HepG2 (cell line): ENCODE data around the gene MIDN. TPM values are rescaled to one million over a fixed set of nuclear protein-coding genes. Genes with fewer than 3 reads are reported as not detected.

Experiments
- HNRNPK ChIP-seq: fragments of 200-400 bp; formaldehyde crosslinking; IDR thresholded peaks from 2 replicates; pipeline ENCODE4 v1.6.1; 2018; ENCODE audit warnings: low read length, low read depth, moderate library complexity, mild to moderate bottlenecking; ENCODE audit not compliant: poor library complexity, severe bottlenecking
- MTF2 ChIP-seq: sonication (generic); formaldehyde crosslinking; IDR thresholded peaks from 2 replicates; pipeline ENCODE4 v1.5.0; 2020; ENCODE audit warnings: missing genetic modification reagents, borderline replicate concordance
- SIN3A ChIP-seq: IDR thresholded peaks from 2 replicates; pipeline ENCODE4 v1.6.1; 2011; ENCODE audit warnings: low read depth, mild to moderate bottlenecking, control low read depth, low read length, borderline replicate concordance
- ZMYM2 ChIP-seq: sonication (generic); formaldehyde crosslinking; IDR thresholded peaks from 2 replicates; pipeline ENCODE4 v1.8.0; 2022; ENCODE audit warnings: mild to moderate bottlenecking, missing genetic modification reagents
- ZNF207 ChIP-seq: fragments of 450-650 bp; IDR thresholded peaks from 2 replicates; pipeline ENCODE4 v1.6.1; 2016; ENCODE audit warnings: antibody characterized with exemption, borderline replicate concordance
- ZNF224 ChIP-seq: sonication (generic); formaldehyde crosslinking; IDR thresholded peaks from 2 replicates; pipeline ENCODE4 v1.5.0; 2020; ENCODE audit warnings: mild to moderate bottlenecking, missing genetic modification reagents
- ZNF232 ChIP-seq: sonication (generic); formaldehyde crosslinking; IDR thresholded peaks from 2 replicates; pipeline ENCODE4 v1.4.0; 2020; ENCODE audit warnings: missing genetic modification reagents, borderline replicate concordance
- ZNF337 ChIP-seq: sonication (generic); formaldehyde crosslinking; IDR thresholded peaks from 2 replicates; pipeline ENCODE4 v1.5.1; 2020; ENCODE audit warnings: missing genetic modification reagents, low read depth, mild to moderate bottlenecking, borderline replicate concordance
- ZNF557 ChIP-seq: sonication (generic); formaldehyde crosslinking; IDR thresholded peaks from 2 replicates; pipeline ENCODE4 v1.4.0; 2020; ENCODE audit warnings: missing genetic modification reagents
- ZNF614 ChIP-seq: IDR thresholded peaks from 2 replicates; pipeline ENCODE4 v1.6.1; 2018; ENCODE audit warnings: missing biosample characterization, missing genetic modification reagents, inconsistent platforms, borderline replicate concordance
- ZNF747 ChIP-seq: sonication (generic); formaldehyde crosslinking; IDR thresholded peaks from 2 replicates; pipeline ENCODE4 v1.8.1; 2023; ENCODE audit warnings: missing genetic modification reagents, mild to moderate bottlenecking, borderline replicate concordance
- polyA plus RNA-seq, 8 experiments: library from polyadenylated mRNA; depleted of rRNA in 3 of 8; stranded (reverse) in 7 of 8; unstranded in 1 of 8; fragments of >200 nt; fragmentation: Illumina TruSeq in 4 of 8; extraction: Trizol in 4 of 8; gene quantifications; 2 replicates each; pipeline versions ENCODE4 v1.2.1 to v1.2.3, GENCODE V29; 2011 to 2016; ENCODE audit warnings: low read depth in 4 of 8, missing spikeins in 1 of 8, mixed read lengths in 1 of 8; ENCODE audit not compliant: insufficient read depth in 1 of 8
- total RNA-seq, 5 experiments: library from RNA; depleted of rRNA; stranded (reverse); fragments of >200 nt; fragmentation: Illumina TruSeq; extraction: Trizol; gene quantifications; 2 replicates each; pipeline ENCODE4 v1.2.3, GENCODE V29; 2016; ENCODE audit warnings: low read depth in 1 of 5
- TF ChIP-seq, protein P1 (sequence below): sonication (generic); formaldehyde crosslinking; IDR thresholded peaks from 2 replicates; pipeline ENCODE4 v1.9.0; 2022; ENCODE audit warnings: missing genetic modification reagents, mild to moderate bottlenecking, borderline replicate concordance
- TF ChIP-seq, protein P2 (sequence below): sonication (generic); formaldehyde crosslinking; IDR thresholded peaks from 2 replicates; pipeline ENCODE4 v1.8.1; 2023; ENCODE audit warnings: missing genetic modification reagents, mild to moderate bottlenecking, borderline replicate concordance
- TF ChIP-seq, protein P3 (sequence below): sonication (generic); formaldehyde crosslinking; IDR thresholded peaks from 2 replicates; pipeline ENCODE4 v1.4.0; 2020; ENCODE audit warnings: mild to moderate bottlenecking, missing genetic modification reagents
- TF ChIP-seq, protein P4 (sequence below): sonication (generic); formaldehyde crosslinking; IDR thresholded peaks from 2 replicates; pipeline ENCODE4 v1.4.0; 2020; ENCODE audit warnings: missing genetic modification reagents

The MIDN gene
- total and polyA plus RNA-seq, 2 of the 13 experiments (the other 11 are each of a cell fraction or from before 2014, with no cell fraction given), result 8.4 to 18.0 TPM

DNA sequence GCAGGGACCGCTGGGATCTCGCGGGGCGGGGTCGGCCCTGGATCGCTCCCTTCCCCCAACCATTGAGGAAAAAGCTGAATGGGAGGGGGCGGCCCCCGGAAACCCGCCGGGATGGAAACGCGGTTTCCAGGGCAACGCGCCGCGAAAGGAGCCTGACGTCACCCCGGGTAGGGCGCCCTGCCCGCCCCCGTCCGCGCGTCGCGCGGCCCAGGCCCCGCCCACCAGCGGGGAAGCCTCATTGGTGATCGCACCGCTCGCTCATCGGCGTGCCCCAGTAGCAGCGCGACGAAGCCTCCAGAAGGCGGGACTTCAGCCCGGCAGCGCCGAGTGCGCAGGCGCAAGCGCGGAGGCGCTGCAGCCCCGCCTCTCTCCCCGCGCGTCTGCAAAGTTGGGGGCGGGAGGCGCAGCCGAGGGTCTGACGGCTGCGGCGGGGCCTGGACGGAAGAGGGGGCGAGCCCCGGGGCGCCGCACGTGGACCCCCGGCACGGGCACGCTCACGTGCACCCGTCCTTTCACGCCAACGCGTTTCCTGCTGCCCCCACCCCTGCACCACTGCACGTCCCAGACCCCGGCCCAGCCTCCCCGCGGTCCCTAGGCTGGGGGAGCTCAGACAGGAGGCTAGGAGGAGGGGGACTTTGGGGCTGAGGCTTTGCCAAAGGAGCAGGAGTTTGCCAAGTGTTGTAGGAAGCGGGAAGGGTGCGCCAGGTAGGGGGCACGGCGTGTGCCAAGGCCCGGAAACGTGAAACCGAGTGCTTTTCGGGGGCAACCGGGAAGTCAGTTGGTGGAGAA, 12.6 kb downstream of the MIDN start (continued):
- TF ChIP-seq, protein P1, sequence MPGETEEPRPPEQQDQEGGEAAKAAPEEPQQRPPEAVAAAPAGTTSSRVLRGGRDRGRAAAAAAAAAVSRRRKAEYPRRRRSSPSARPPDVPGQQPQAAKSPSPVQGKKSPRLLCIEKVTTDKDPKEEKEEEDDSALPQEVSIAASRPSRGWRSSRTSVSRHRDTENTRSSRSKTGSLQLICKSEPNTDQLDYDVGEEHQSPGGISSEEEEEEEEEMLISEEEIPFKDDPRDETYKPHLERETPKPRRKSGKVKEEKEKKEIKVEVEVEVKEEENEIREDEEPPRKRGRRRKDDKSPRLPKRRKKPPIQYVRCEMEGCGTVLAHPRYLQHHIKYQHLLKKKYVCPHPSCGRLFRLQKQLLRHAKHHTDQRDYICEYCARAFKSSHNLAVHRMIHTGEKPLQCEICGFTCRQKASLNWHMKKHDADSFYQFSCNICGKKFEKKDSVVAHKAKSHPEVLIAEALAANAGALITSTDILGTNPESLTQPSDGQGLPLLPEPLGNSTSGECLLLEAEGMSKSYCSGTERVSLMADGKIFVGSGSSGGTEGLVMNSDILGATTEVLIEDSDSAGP (CRISPR knock-in tag), result peak; percentile 10; the same call in 1 of the 2 replicates
- TF ChIP-seq, protein P2, sequence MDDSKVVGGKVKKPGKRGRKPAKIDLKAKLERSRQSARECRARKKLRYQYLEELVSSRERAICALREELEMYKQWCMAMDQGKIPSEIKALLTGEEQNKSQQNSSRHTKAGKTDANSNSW (CRISPR knock-in tag), result no peak
- TF ChIP-seq SIN3A (peak; percentile 65; the same call in 1 of the 2 replicates), ZNF337 (CRISPR knock-in tag) (no peak), ZNF614 (no peak), ZMYM2 (CRISPR knock-in tag) (no peak), MTF2 (no peak), ZNF232 (CRISPR knock-in tag) (no peak), ZNF747 (CRISPR knock-in tag) (peak; percentile 34; the same call in 1 of the 2 replicates), ZNF207 (no peak), ZNF224 (CRISPR knock-in tag) (no peak), HNRNPK (peak; percentile 49), ZNF557 (CRISPR knock-in tag) (no peak)
- TF ChIP-seq, protein P3, sequence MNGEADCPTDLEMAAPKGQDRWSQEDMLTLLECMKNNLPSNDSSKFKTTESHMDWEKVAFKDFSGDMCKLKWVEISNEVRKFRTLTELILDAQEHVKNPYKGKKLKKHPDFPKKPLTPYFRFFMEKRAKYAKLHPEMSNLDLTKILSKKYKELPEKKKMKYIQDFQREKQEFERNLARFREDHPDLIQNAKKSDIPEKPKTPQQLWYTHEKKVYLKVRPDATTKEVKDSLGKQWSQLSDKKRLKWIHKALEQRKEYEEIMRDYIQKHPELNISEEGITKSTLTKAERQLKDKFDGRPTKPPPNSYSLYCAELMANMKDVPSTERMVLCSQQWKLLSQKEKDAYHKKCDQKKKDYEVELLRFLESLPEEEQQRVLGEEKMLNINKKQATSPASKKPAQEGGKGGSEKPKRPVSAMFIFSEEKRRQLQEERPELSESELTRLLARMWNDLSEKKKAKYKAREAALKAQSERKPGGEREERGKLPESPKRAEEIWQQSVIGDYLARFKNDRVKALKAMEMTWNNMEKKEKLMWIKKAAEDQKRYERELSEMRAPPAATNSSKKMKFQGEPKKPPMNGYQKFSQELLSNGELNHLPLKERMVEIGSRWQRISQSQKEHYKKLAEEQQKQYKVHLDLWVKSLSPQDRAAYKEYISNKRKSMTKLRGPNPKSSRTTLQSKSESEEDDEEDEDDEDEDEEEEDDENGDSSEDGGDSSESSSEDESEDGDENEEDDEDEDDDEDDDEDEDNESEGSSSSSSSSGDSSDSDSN (CRISPR knock-in tag), result no peak
- TF ChIP-seq, protein P4, sequence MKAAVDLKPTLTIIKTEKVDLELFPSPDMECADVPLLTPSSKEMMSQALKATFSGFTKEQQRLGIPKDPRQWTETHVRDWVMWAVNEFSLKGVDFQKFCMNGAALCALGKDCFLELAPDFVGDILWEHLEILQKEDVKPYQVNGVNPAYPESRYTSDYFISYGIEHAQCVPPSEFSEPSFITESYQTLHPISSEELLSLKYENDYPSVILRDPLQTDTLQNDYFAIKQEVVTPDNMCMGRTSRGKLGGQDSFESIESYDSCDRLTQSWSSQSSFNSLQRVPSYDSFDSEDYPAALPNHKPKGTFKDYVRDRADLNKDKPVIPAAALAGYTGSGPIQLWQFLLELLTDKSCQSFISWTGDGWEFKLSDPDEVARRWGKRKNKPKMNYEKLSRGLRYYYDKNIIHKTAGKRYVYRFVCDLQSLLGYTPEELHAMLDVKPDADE (CRISPR knock-in tag), result no peak
